ENCODE data around the gene KTN1.

Gene KTN1

DNA sequence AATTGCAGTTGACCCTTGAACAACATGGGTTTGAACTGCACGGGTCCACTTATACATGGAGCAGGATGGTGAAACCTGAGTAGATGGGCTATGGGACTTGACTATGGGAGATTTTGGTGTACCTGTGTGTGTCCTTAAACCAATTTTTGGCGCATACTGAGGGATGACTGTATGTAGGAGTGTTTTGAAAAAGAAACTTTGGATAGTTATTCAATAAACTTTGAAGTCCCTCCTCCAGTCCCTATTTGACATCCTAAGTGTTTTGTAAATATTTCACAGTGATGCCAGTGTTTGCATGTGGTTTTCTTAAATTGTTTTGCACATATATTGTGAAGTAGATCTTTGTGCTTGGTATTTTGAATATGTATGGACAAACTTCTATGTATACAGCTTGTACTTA, 12.4 kb downstream of the KTN1 start:
- TF ChIP-seq CTCF (IDR thresholded peaks at IDR 0.05): no peak
- no peaks in the 10 kb centered on the region for H3K27me3 ChIP-seq (ENCODE audit: control insufficient read depth, insufficient read depth, low read length)
- H3K36me3 ChIP-seq (ENCODE audit: control insufficient read depth, insufficient read depth, low read length): no peaks in the 10 kb centered on the region
- peaks cover 8% of the 10 kb centered on the region for H3K4me1 ChIP-seq
- no peak overlapping the region for H2AFZ ChIP-seq
- H3K4me2 ChIP-seq (ENCODE audit: low read length): no peak overlapping the region
- H3K4me3 ChIP-seq (ENCODE audit: low read depth, low read length): no peak overlapping the region
- H3K9me3 ChIP-seq (ENCODE audit: control insufficient read depth, low read length): no peaks in the 10 kb centered on the region
- H3K9ac ChIP-seq: no peak overlapping the region
- H3K27ac ChIP-seq: no peak overlapping the region
- H3K79me2 ChIP-seq: peaks cover 37% of the 10 kb centered on the region

GRCh38 chr14:55593698-55594097, 13.7 kb downstream of the KTN1 start:
- H3K27me3 ChIP-seq (ENCODE audit: control insufficient read depth, insufficient read depth, low read length): no peaks in the 10 kb centered on the region
- H3K9ac ChIP-seq: no peak overlapping the region
- H3K9me3 ChIP-seq (ENCODE audit: control insufficient read depth, low read length): no peaks in the 10 kb centered on the region
- no peaks in the 10 kb centered on the region for H3K36me3 ChIP-seq (ENCODE audit: control insufficient read depth, insufficient read depth, low read length)
- H3K27ac ChIP-seq: no peak overlapping the region
- H3K79me2 ChIP-seq: peaks cover 36% of the 10 kb centered on the region
- H3K4me2 ChIP-seq (ENCODE audit: low read length): peak overlapping the region; percentile 35
- H3K4me3 ChIP-seq (ENCODE audit: low read depth, low read length): no peak overlapping the region
- H2AFZ ChIP-seq: no peak overlapping the region
- TF ChIP-seq CTCF (IDR thresholded peaks at IDR 0.05): no peak
- peaks cover 8% of the 10 kb centered on the region for H3K4me1 ChIP-seq

- Histone ChIP-seq H3K27me3 (ENCODE audit: control insufficient read depth, insufficient read depth, low read length) (no peaks in the 10 kb centered on the region), H3K9me3 (ENCODE audit: control insufficient read depth, low read length) (no peaks in the 10 kb centered on the region), H3K36me3 (ENCODE audit: control insufficient read depth, insufficient read depth, low read length) (no peaks in the 10 kb centered on the region), H3K4me3 (ENCODE audit: low read depth, low read length) (no peak overlapping the region), H3K4me2 (ENCODE audit: low read length) (no peak overlapping the region), H2AFZ (no peak overlapping the region), H3K4me1 (peaks cover 2% of the 10 kb centered on the region), H3K27ac (no peak overlapping the region), H3K79me2 (peaks cover 29% of the 10 kb centered on the region), H3K9ac (no peak overlapping the region)
- no peak for TF ChIP-seq CTCF (IDR thresholded peaks at IDR 0.05)
Observed at GRCh38 chr14:55599250-55599879, 19.4 kb downstream of the KTN1 start.

DNA sequence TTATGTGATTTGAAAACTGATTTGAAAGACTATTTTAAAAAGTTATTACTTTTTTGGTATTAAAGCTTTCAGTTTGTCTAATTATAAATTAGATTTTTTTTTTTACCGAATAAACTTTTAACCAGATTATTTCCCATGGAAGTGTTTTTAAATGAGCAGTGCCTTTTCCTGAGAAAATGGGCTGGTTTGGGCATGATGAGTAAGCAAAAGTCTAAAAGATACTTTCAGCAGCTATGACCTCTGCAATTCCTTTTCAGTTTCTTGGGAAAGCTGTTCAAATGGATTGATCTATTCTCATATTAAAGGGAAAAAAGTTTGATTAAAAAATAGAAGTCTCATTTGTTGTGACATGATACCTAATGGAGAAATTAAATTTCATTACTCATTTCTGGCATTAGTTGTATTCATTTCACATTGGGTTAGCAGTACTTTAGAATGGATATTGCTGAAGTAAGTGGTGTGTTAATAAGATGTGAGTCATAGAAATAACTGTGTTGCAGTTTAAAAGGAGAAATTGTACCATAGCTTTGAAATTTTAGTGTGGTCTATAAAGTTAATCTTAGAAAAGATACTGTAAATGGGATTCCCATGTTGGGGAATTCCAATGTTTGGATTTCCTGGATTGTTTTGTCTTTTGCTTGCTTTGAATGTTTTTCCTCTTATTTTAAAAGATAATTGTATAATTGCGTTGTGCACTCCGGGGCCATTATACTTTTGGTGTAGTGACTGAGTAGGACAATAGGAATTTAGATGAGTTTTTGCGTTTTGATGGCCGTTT, 21.0 kb downstream of the KTN1 start:
- H3K4me3 ChIP-seq (ENCODE audit: low read depth, low read length): no peak overlapping the region
- no peaks in the 10 kb centered on the region for H3K9me3 ChIP-seq (ENCODE audit: control insufficient read depth, low read length)
- TF ChIP-seq CTCF (IDR thresholded peaks at IDR 0.05): no peak
- H3K27me3 ChIP-seq (ENCODE audit: control insufficient read depth, insufficient read depth, low read length): no peaks in the 10 kb centered on the region
- H3K9ac ChIP-seq: no peak overlapping the region
- H3K79me2 ChIP-seq: peaks cover 22% of the 10 kb centered on the region
- no peak overlapping the region for H2AFZ ChIP-seq
- peaks cover 7% of the 10 kb centered on the region for H3K4me1 ChIP-seq
- no peak overlapping the region for H3K4me2 ChIP-seq (ENCODE audit: low read length)
- no peaks in the 10 kb centered on the region for H3K36me3 ChIP-seq (ENCODE audit: control insufficient read depth, insufficient read depth, low read length)
- no peak overlapping the region for H3K27ac ChIP-seq

All from parathyroid adenoma (tissue), 2 donors.